ENCODE measurements around the gene BCAP29. TPM values are rescaled to one million over a fixed set of nuclear protein-coding genes. Genes with fewer than 3 reads are reported as not detected.

The BCAP29 gene
- total and polyA plus RNA-seq, 2 donors (not counting 3 experiments of a cell fraction or from before 2014, with no cell fraction given) = 122 to 162 TPM

GRCh38 chr7:107609811-107610261, 29.8 kb downstream of the BCAP29 start:
- Histone ChIP-seq H3K27me3 (ENCODE audit: control insufficient read depth in 2 of 2, insufficient read depth in 2 of 2, low read length in 2 of 2) (no peaks in the 10 kb centered on the region), H3K4me3 (replicated peaks in 1 of 3; ENCODE audit: insufficient read depth in 1 of 3, low read depth in 1 of 3, low read length in 3 of 3) (no peak overlapping the region), H3K9me3 (replicated peaks; ENCODE audit: control insufficient read depth, insufficient read depth, low read length) (no peaks in the 10 kb centered on the region), H3K9ac (replicated peaks; ENCODE audit: extremely low read depth, insufficient read depth, low read length) (no peak overlapping the region), H2AFZ (ENCODE audit: low read depth, low read length) (no peak overlapping the region), H3K36me3 (ENCODE audit: control insufficient read depth in 2 of 2, extremely low read depth in 1 of 2, insufficient read depth in 2 of 2, low read length in 2 of 2) (peaks cover 12 to 25% of the 10 kb centered on the region in 2 experiments), H3K4me1 (ENCODE audit: control insufficient read depth, extremely low read depth, insufficient read depth, low read length) (peaks cover 17% of the 10 kb centered on the region), H3K27ac (ENCODE audit: insufficient read depth, low read depth, low read length) (no peak overlapping the region), H3K4me2 (ENCODE audit: insufficient read depth, low read length) (no peak overlapping the region), H3K9me1 (replicated peaks; ENCODE audit: control insufficient read depth, extremely low read depth, insufficient read depth, low read length) (no peaks in the 10 kb centered on the region), H3K79me2 (ENCODE audit: control insufficient read depth, insufficient read depth, low read length) (no peaks in the 10 kb centered on the region), H4K20me1 (replicated peaks; ENCODE audit: control insufficient read depth, extremely low read depth, insufficient read depth, low read length) (no peaks in the 10 kb centered on the region)
- dilution Hi-C loops (cut with MboI; ENCODE audit: extremely low pct_ligation_motif_present, low sequenced_read_pairs) (no loop called here), intact Hi-C loops (cut with micrococcal nuclease) (no loop called here)
- no peak for FAIRE-seq
- BruUV-seq (replicated peaks) = no TSS peak
- DNase-seq (ENCODE audit: low read depth, low spot score) = peak; percentile 79
- ChIA-PET CTCF (interaction anchor here (0.9 to 2.1 kb wide), 4 partner anchors 10 to 265 kb away, joined by 3 to 5 read pairs (median 4); no protein-coding TSS in a partner anchor), POLR2A (no interaction called here)
- TF ChIP-seq POLR2AphosphoS5 (IDR thresholded peaks at IDR 0.05; ENCODE audit: insufficient read depth, low read depth, low read length) = no peak
- TF ChIP-seq JUN (IDR thresholded peaks at IDR 0.05; ENCODE audit: borderline replicate concordance, insufficient read depth, insufficient read length, low read depth) = no peak
- no peak for TF ChIP-seq POLR2A (IDR thresholded peaks at IDR 0.05; ENCODE audit: low read depth, low read length)
- TF ChIP-seq MYC (IDR thresholded peaks at IDR 0.05; ENCODE audit: low read depth, low read length) = no peak
- no peak for TF ChIP-seq MAX (IDR thresholded peaks at IDR 0.05; ENCODE audit: insufficient read depth, insufficient read length)
- TF ChIP-seq GATA2 (IDR thresholded peaks at IDR 0.05; ENCODE audit: insufficient read depth, insufficient read length, low read depth, low read length) = no peak
- TF ChIP-seq FOS (IDR thresholded peaks at IDR 0.05; ENCODE audit: borderline replicate concordance, insufficient read depth, low read length) = no peak
- no peak for TF ChIP-seq EZH2 (IDR thresholded peaks at IDR 0.05; ENCODE audit: borderline replicate concordance, low read depth, low read length, severe bottlenecking)
- TF ChIP-seq, protein P1, sequence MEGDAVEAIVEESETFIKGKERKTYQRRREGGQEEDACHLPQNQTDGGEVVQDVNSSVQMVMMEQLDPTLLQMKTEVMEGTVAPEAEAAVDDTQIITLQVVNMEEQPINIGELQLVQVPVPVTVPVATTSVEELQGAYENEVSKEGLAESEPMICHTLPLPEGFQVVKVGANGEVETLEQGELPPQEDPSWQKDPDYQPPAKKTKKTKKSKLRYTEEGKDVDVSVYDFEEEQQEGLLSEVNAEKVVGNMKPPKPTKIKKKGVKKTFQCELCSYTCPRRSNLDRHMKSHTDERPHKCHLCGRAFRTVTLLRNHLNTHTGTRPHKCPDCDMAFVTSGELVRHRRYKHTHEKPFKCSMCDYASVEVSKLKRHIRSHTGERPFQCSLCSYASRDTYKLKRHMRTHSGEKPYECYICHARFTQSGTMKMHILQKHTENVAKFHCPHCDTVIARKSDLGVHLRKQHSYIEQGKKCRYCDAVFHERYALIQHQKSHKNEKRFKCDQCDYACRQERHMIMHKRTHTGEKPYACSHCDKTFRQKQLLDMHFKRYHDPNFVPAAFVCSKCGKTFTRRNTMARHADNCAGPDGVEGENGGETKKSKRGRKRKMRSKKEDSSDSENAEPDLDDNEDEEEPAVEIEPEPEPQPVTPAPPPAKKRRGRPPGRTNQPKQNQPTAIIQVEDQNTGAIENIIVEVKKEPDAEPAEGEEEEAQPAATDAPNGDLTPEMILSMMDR (IDR thresholded peaks at IDR 0.05; ENCODE audit: extremely low read depth in 1 of 2, insufficient read depth in 1 of 2, low read depth in 1 of 2, low read length in 2 of 2) = no peak

All from endothelial cell of umbilical vein (primary cell).